Central memory CD4-positive, alpha-beta T cell (primary cell): ENCODE measurements around the gene NHLRC4.

Experiments used
- DNase-seq: peaks from one replicate; pipeline ENCODE4 v3.0.0; 2022

NHLRC4 gene

DNA sequence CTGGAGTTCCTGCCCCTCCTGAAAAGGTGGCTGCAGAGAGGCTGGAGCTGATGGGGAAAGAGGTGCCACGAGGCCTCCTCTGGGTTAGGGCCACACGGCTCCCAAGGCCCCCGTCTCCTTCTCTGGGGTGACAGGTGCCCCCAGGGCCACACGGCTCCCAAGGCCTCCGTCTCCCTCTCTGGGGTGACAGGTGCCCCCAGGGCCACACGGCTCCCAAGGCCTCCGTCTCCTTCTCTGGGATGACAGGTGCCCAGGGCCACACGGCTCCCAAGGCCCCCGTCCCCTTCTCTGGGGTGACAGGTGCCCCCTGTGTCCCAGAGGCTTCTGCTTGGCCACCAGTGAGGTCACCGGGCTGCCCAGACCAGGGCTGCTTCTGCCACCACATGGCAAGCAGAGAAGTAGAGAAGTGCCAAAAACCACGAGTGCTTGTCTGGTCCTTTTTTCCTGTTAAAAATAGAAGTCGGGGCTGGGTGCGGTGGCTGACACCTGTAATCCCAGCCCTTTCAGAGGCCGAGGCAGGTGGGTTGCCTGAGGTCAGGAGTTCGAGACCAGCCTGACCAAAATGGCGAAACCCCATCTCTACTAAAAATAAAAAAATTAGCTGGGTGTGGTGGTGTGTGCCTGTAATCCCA, 35.2 kb upstream of the NHLRC4 start:
- DNase-seq: no peak

DNA sequence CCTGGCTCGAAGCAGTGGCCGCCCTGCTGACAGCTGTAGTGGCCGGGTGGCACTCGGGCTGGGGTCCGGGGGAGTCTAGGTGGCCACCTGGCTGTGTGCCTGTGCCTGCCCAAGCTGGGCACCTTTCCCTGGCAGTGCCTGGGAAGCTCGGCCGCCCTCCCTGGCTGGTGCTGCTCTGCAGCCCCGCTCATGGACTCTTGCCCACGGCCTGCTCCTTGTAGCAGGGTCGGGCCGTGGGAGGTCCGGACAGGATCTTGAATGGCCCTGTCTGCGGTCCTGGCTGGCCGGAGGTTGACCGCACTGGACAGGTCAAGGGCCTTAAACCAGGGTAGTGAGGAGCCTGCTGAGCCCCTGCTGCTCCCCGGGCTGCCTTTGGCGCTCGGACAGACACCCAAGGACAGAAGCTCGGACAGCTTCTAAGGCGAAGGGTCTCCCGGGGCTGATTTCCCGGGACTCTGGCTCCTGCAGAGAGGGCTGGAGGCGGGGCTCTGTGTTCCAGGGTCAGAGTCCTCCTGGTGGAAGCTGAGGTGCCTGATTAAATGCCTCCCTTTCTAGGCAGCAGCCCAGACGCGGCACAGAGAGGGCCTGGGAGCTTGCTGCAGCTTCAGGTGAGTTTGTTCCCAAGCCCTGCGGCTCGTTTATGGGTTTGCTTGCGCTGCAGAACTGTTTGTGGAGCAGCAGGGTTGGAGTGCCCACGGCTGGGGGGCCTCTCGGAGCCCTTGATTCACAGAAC, 33.2 kb upstream of the NHLRC4 start:
- no peak for DNase-seq

DNA sequence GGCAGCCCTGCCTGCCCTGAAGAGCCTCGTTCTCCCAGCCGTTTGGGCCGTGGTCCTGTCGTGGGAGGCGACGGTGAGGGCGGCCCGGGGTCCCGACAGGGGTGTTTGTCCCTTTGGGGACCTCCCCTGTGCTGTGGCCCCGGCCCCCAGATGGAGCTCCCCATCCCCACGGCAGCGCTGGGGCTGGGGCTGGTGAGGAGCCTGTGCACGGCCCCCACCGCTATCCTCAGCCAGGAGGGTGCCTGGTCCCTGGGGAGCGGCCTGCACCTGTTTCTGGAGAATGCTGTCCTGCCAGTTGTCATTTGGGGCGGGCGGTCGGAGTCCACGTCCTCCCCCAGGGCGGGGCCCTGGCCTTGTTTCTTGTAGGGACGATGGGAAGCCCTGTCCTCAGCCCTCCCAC, 32.7 kb upstream of the NHLRC4 start:
- DNase-seq: no peak

DNA sequence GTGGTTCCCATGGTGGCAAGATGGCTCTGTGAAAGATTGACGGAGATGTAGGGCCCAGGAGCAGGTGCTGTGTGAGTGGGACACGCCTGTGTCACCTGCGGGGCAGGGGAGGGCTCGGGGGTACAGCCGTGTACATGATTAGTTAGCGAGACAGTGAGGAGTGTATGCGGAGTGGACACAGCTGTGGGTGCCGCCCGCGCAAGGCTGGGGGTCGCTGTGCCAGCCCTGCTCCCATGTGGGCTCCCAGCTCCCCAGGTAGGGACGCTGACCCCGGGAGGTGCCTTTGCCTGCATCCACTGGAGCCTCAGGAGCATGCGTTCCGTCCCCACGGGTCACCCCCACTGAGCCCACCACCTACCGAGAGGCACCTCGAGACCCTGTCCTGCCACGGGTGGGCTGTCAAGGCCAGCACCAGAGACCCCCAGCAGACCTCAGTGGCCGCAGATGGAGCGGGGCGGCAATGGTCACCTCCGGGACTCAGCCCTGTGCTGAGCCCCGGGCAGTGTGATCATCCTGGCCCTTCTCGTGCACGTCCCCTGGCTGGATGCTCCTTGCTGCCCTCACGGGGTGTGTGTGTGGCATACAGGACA, 31.9 kb upstream of the NHLRC4 start:
- no peak for DNase-seq

DNA sequence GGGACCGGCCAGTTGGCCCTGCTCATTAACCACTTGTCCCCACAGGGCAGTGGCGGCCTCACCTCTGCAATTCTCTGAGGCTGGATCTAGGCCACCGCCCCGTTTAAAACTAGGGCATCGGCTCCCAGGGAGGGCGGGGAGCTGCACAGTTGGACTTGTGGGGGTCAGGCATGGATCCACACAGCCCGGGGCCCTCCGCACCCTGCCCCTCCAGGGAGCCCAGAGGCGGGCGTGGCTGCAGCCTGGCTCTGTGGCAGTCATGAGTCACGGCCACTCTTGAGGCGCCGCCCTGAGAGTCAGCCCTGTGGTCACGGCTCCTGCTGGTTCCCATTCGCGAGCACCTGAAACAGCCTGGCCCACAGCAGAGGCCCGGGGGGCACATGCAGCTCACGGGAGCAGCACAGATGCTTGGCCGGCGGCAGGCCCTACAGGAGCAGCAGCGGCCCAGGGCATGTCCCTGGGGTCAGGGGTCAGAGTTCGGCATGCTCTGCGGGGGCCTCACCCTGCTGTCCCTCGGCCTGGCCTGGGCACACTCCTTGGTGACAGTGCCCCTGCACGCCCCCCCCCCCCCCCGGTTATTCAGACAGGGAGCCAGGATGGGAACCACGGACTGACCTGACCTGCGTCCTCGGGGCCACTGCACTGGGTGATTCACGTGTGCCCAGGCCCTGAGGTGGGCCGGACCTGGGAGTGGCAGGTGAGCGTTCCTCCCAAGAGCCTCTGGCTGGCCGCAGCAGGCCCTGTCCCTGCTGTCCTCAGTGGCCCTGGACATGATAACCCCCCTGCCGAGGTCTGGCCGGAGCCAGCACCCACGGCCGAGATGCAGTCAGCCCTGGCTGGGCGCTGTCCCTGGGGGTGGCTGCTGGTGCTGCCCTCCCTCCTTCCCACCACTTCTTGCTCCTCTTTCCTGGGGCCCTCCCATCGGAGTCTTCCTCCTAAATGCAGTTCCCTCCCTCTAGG, 31.1 kb upstream of the NHLRC4 start:
- no peak for DNase-seq

DNA sequence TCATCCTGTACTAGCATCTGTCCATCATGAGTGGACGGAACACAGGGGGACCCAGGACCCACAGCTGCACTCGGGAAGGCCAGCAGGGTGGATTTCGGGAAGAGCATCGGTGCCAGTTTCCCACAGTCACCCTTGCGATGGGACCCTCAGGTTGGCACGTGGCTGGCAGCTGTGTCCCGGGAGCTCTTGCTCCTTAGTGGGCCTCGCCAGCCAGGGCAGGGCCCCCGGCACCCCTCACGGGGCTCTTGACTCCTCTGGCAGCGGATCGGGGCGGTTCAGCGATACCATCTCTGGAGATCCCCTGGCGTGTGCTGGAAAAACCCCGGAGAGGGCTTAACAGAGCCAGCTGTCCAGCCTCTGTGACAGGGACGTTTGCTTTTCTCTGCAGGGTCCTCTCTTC, 30.1 kb upstream of the NHLRC4 start:
- no peak for DNase-seq

DNA sequence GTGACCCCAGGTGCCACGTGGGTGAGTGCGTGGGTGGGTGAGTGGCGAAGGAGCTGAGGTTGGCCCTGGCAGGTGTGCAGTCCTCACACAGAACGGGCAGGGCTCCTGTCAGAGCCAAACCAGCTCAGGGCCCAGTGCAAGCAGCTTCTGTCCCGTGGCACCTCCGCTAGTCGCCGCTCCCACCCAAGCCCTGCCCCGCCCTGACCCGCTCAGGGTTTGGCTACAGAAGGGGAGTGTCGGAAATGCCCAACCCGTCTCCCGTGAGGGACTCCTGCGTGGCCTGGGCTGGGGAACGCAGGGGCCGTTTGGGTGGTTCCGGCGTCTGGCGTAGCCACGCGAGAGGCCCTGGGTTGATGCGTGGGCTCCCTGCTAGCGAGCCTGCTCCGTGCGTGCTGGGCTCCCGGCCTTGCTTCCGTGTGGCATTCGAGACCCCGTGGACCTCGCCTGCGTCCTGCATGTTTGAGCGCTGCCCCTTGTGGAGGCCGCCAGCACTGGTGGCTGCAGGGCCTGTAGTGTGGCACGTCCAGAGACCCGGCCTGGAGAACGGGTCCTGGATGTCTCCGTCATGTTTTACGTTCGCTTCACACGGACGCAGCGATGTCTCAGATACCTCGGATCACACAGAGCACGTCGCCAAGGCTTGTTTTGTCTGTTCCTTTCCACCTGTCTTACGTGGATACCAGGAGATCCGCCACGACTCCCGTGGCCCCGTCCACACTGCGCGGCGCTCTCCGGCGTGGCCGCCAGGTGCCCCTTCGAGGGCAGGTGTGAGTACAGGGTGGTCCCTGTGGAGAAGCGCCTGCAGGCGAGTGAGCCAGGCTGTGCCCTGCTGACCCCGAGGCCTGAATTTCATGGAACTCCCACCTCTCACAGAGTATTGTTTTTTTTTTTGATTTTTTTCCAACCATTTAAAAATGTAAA, 29.1 kb upstream of the NHLRC4 start:
- DNase-seq: no peak

DNA sequence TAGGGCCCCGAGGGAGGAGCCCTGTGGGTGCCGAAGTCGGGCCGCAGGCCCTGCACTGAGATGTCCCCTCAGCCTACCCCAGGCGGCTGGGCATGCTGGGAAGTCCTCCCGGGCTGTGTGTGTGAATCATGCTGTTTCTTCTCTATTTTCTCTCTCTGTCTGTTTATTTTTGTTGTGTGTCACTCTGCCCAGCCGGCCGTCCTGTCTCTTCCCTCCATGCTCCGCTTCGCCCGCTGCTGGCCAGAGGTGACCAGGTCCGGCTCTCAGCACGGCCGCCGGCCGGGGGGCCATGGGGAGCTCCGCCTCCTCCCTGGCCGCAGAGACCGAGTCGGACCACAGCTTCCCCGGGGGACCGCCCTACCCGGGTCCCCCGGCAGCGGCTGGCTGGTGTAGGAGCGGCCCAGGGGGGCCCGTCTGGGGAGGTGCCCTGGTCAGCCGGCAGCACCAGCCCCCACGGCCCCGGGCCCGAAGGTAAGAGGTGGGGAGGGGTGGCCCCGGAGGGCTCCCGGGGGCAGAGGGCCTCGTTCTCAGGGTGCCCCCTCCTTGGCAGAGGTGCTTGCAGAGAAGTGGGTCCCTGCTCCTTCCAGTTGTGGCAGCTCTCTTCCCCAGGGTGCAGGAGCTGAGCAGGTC, 26.8 kb upstream of the NHLRC4 start:
- no peak for DNase-seq

DNA sequence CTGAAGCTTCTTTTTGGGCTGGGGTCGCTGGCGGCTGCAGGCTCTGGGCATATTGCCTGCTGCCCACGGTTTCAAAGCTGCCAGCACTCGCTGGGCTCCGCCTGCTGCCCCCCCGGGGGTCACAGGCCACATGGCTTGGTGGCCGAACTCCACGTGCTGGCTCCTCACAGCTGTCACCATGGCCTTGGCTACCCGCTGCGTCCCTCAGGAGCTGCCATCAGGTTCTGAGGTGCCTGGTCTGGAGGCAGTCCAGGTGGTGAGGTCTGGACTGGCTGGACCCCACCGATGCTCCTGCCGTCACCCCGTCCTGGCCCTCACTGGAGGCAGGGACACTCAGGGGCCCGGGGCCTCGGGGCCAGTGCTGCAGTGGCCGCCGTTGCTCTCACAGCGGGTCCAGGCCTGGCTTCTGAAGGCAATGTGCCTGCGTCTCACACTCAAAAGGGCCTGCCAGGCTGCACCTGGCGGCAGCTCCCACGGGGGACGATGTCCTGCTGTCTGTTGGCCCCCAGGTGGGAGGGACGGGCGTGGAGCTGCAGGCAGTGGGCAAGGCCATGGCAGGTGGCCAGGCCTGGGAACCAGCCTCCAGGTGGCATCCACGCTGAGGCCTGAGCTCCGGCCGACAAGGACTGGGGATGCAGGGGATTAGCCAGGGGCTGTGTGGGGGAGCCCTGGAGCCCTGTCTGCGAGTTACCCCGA, 26.0 kb upstream of the NHLRC4 start:
- no peak for DNase-seq

DNA sequence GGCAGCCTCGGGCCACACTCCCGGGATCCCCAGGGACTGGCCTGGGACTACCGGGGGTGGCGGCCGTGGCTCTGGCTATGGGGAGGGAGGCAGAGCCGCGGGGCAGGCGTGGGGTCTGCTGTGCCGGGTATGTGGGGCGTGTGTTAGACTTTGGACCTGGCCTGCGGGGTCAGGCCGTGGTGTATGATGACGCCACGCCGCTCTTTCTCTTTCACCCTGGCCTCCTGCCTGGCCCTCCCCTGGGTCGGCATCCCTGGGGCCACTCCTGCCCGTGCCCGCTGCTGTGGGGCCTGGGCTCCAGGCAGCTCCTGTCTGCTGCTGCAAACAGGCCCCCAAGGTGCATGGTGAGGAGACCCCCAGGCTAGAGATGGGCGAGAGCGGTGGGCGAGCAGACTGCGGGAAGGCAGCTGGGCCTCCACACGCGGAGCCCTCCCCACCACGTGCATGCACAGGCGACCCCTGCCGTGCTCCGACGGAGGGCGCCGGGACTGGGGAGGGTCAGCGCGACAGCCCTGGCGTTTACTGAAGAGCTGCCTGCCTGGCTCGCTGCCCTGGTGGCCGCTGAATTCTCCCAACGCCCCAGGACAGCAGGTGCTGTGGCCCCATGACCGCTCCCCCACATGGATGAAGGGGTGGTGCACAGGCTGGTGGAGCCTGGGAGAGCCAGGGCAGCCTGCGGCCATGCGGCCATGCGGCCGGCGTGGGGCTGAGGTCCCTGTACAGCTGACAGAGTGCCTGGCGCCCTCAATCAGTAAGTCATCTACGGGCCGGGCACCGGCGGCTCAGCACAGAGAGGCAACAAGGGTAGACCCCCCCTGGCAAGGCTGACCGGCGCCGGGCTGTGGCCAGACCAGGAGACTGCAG, 23.3 kb upstream of the NHLRC4 start:
- DNase-seq: no peak

DNA sequence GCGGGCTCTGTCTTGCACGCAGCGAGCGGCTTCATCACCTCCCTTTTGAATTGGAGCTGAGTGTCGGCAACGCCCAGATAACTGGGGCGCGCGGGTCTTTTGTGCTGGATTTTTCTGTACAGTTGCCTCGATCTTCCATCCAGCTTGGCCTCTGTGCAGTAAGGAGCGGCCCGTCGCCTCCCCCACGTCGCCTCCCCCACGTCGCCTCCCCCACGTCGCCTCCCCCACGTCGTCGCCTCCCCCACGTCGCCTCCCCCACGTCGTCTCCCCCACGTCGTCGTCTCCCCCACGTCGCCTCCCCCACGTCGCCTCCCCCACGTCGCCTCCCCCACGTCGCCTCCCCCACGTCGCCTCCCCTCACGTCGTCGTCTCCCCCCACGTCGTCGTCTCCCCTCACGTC, 22.3 kb upstream of the NHLRC4 start:
- DNase-seq: no peak

DNA sequence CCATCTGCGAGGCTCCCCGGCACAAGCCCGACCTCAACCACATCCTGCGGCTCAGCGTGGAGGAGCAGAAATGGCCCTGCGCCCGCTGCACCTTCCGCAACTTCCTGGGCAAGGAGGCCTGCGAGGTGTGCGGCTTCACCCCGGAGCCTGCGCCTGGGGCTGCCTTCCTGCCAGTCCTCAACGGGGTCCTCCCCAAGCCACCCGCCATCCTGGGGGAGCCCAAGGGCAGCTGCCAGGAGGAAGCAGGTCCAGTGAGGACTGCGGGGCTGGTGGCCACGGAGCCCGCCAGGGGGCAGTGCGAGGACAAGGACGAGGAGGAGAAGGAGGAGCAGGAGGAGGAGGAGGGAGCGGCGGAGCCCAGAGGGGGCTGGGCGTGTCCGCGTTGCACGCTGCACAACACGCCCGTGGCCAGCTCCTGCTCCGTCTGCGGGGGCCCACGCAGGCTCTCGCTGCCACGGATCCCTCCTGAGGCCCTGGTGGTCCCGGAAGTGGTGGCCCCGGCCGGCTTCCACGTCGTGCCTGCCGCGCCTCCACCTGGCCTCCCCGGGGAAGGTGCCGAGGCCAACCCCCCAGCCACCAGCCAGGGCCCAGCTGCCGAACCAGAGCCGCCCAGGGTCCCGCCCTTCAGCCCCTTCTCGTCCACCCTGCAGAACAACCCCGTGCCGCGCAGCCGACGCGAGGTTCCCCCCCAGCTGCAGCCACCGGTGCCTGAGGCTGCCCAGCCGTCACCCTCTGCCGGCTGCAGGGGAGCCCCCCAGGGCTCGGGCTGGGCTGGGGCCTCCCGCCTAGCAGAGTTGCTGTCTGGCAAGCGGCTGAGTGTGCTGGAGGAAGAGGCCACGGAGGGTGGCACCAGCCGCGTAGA, 19.7 kb upstream of the NHLRC4 start:
- DNase-seq: no peak

DNA sequence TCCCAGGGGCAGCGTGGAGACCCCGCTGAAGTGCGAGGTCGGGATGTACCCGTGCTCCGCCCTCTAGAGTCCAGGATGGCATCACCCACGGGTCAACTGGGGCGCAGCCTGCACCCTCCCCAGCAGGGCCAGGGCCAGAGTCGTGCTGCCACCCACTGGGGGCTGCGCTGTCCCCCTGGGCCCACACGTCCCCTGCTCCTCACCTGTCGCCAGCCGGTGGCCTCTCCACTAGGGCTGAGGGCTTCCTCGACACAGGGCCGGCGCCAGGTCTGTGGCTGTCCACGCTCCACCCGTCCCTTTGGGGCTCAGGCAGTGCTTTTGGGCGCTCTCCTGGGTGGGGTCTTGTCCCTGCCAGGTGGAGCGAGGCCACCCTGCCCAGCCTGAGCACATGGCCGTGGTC, 18.2 kb upstream of the NHLRC4 start:
- no peak for DNase-seq

DNA sequence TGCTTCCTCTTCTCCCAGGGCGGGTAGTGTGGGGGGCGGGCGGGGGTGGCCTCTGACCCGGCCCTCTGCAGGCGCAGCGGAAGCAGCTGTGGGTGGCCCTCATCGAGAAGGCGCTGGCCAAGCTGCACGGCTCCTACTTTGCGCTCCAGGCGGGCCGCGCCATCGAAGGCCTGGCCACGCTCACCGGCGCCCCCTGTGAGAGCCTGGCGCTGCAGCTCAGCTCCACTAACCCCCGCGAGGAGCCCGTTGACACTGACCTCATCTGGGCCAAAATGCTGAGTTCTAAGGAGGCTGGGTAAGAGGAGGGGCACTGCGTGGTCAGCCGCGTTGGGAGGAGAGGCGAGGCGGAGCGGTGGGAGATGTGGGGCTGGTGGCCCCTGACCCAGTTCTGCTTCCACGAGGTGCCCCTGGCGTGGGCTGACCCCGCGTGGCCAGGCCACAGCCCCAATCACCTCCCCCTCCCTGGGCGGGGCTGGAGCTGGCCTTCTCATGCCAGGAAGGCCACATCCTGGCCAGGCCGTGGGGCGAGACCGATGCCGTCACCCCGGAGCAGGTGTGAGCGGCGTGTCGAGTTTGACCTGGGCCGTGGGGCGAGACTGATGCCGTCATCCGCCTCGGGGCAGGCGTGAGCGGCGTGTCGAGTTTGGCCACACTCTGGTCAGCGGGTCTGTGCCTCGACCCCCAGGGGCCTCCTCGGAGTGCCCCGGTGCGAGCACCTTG, 17.1 kb upstream of the NHLRC4 start:
- DNase-seq: no peak

DNA sequence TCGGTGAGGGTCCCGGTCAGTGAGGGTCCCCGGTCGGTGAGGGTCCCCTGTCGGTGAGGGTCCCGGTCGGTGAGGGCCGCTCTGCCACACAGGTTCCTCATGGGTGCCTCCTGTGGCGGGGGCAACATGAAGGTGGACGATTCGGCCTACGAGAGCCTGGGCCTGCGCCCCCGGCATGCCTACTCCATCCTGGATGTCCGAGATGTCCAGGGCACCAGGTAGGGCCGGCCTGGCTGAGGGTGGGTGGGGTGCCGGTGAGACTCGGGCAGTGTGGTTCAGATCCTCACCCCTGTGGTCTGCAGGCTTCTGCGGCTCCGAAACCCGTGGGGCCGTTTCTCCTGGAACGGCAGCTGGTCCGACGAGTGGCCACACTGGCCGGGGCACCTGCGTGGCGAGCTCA, 15.6 kb upstream of the NHLRC4 start:
- no peak for DNase-seq

DNA sequence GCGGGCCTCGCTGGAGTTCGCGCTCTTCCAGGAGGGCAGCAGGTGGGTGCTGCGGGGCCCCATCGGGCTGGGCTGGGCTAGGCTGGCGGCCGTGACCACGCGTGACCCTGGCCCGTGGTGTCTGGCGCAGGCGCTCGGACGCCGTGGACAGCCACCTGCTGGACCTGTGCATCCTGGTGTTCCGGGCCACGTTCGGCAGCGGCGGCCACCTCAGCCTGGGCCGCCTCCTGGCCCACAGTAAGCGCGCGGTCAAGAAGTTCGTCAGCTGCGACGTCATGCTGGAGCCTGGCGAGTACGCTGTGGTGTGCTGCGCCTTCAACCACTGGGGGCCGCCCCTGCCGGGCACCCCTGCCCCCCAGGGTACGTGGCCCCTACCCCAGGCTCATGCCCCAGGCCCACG, 14.6 kb upstream of the NHLRC4 start:
- no peak for DNase-seq

DNA sequence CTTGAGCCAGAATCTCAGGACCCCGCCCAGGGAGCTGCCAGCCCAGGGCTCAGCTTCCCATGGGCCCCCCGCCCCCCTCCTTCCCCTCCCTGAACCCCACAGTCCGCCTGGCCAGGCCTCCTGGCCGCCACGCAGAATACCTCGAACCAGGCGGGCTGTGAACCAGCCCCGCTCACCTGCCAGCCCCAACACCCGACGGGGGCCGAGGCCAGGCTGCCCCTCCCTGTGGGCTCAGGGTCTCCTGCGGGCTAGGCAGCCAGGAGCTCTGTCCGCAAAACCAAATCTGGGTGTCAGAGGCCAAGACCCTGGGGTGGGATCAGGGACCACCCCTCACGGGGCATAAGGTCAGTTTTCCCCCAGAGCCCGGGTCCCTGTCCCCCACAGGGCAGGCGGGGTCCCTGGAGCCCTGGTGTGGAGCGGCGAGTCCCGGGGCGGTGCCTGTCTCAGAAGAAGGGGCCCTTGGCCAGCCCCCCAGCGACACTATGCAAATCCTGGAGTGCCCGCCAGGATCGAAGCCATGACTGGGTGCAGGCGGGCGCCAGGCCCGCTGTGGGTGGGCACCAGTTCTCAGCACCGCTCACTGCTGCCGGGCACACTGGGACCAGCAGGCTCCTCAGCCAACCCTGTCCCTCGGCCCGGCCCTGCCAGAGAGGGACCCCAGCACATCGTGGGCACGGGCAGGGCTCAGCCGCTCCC, 13.1 kb upstream of the NHLRC4 start:
- DNase-seq: no peak

DNA sequence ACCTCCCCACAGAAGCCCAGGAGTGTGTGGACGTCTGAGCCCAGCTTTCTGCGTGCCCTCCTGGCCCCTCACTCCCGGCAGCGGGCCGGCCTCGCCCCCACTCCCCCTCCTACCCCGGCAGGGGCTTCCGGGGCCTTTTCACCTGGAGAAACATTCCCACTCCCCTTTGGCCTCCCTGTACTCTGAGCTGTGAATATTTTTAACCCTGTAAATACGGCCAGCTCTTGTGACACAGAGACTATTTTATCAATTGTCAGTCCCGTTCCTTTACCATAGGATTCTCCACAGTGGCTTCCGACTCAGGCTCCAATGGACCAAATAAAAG, 12.5 kb upstream of the NHLRC4 start:
- no peak for DNase-seq
